GM19193 (cell line): ENCODE data around the gene VPS4A.
A peak's percentile ranks its signal among the peaks of the same experiment; 100 is the strongest.

Source experiments
- POLR2A ChIP-seq: IDR thresholded peaks from 4 replicates; pipeline ENCODE4 v1.6.1; 2011; ENCODE audit not compliant: insufficient read depth, insufficient read length; ENCODE audit errors: extremely low read depth

The VPS4A gene

DNA sequence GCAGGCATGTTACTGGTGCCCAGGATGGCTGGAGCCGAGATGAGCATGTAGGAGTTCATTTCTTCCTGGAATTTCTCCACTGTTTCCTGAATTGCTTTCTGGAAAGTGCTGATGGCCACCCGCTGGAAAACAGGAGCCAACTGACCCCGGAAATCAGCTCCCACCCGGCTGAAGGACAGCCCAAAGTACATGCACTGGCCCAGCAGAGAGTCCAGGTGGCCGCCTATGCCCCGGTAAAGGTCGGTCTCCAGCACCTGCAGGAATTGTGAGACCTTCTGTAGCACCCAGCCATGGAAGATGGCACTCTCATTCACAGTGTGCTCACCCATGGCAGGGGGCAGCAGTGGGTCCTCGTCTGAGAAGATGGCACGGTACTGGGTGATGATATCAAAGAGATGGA, 23.5 kb downstream of the VPS4A start:
- no peak for TF ChIP-seq POLR2A

DNA sequence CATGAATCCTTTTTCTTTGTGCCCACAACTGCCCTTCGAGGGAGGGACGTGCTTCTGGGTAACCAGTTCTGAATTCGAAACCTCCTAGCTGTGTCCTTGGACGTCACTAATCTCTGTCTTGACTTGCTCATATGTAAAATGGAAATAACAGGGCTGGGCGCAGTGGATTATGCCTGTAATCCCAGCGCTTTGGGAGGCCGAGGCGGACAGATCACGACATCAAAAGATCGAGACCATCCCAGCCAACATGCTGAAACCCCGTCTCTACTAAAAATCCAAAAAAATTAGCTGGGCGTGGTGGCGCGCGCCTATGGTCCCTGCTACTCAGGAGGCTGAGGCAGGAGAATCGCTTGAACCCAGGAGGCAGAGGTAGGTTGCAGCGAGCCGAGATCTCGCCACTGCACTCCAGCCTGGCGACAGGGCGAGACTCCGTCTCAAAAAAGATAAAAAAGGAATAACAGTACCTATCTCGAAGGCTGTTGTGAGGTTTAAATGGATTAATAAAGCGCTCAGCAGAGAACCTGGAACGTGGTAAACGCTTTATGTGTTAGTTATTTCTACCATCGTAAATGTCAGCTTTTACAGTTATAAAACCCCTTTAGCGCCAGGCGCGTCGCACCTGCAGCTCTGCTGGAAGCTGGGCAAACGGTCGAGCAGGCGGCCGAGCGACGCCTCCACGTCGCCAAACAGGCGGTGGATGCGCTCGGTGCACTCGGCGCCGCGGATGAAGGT, 27.6 kb downstream of the VPS4A start:
- TF ChIP-seq POLR2A, result no peak

DNA sequence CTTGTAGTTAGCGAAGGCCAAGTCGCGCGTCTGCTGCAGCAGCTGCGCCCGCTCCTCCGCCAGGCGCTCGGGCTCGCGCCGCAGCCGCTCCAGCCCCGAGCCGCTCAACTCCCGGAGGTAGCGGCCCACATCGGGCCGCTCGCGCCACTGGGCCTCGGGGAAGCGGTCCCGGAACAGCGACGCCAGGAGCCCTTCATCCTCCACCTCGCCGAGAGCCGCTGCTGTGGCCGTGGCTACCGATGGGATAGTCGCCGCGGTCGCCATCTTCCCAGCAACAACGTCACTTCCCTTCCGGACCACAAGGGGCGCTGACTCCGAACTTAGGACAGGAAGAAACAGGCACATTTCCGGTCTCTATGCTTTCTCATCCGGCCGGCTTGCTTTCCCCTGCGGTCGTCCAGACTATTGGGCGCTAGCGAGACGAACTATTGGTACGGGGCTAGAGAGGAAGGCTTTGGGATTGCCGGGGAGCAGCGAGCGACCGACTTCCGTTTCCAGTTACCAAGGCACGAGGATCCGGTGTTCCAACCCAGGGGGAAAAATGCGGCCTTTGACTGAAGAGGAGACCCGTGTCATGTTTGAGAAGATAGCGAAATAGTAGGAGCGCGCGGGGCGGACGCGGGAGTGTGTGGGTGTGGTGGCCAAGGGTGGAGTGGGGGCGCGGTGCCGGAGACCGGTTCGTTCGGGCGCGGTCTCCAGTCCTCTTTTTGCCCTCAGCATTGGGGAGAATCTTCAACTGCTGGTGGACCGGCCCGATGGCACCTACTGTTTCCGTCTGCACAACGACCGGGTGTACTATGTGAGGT, 28.3 kb downstream of the VPS4A start, which contains the start of the genes COG8 and NIP7:
Gene COG8, minus strand, starts transcription at position 276 of the 806 bp plus-strand sequence. Its CDS starts 12 bp downstream, at position 264.
Gene NIP7, plus strand, starts transcription at position 484 of the 806 bp plus-strand sequence. Its CDS starts 58 bp downstream, at position 542.
- TF ChIP-seq POLR2A, result peak; percentile 96

DNA sequence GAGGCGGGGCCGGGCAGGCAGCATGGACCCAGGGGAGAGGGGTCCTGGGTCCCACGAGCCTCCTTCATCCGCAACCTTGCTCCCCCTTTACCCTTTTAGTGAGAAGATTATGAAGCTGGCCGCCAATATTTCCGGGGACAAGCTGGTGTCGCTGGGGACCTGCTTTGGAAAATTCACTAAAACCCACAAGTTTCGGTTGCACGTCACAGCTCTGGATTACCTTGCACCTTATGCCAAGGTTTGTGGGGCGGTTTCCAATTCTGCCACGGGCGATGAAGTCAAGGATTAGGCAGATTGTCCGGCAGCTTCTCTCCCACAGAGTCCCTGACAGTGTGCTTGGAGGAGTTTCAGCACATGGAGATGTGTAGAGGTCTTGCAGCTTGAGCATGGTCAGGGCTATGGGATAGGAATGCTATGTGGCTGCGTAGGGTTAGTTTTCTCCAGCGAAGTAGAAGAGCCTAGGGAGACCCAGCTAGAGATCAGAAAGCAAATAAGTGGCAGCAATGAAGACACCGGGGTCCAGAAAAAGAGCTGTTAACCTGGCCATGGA, 29.0 kb downstream of the VPS4A start:
- TF ChIP-seq POLR2A, result no peak

GRCh38 chr16:69344171-69344570, 33.0 kb downstream of the VPS4A start:
- TF ChIP-seq POLR2A, result no peak

GRCh38 chr16:69345923-69346322, 34.8 kb downstream of the VPS4A start:
- TF ChIP-seq POLR2A, result no peak

- TF ChIP-seq POLR2A, result no peak
Observed at GRCh38 chr16:69346683-69347082, 35.5 kb downstream of the VPS4A start.

DNA sequence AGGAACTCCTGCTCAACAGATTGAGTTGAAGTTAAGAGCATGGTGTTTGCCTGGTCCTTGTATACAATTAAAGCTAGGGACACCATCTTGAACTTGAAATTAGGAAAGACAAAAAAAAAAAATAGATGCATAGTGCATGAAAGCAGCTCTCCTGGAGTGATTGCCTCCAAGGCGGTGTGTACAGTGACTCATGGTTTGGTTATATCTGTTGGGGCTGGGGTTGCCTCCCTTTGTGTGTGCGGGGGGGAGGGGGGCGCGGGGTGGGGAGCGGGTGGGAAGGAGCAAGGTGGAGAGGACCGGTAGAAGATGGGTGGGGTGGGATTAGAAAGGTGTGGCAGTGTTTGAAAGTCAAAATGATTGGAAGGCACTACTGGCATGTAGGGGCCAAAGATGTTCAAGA, 37.1 kb downstream of the VPS4A start:
- TF ChIP-seq POLR2A, result no peak

GRCh38 chr16:69349536-69349935, 38.4 kb downstream of the VPS4A start:
- TF ChIP-seq POLR2A, result no peak

DNA sequence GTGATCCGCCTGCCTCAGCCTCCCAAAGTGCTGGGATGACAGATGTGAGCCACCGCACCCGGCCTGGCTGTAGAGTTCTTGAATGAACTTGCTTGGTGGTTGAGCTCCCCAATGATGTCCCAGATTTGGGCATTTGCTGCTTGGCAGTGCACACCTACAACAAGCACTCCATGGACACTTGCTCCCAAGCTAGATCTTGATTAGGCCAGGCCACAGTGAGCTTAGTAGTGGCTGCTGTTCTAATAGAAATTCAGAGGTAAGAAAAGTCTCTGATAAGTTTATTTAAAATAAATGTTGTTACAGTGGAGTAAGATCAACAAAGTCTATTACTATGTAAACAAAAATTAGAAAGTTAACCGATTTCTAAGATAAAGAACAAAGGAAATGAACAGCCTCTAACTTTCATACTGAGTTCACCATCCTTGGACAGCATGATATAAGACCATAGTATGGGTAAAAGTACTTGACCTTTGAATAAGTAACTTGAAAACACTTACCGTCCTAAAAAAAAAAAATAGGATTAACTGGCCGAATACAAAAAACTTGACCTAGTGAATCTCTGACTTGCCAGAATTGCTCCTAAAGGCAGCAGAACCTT, 39.5 kb downstream of the VPS4A start:
- TF ChIP-seq POLR2A, result no peak

- TF ChIP-seq POLR2A, result no peak
Observed at GRCh38 chr16:69351309-69352027, 40.3 kb downstream of the VPS4A start, which contains the start of gene TMED6. Gene TMED6, minus strand, starts transcription at chr16:69351786. Its CDS starts 33 bp downstream, at chr16:69351753.

- no peak for TF ChIP-seq POLR2A
Observed at GRCh38 chr16:69363281-69363717, 52.1 kb downstream of the VPS4A start.

DNA sequence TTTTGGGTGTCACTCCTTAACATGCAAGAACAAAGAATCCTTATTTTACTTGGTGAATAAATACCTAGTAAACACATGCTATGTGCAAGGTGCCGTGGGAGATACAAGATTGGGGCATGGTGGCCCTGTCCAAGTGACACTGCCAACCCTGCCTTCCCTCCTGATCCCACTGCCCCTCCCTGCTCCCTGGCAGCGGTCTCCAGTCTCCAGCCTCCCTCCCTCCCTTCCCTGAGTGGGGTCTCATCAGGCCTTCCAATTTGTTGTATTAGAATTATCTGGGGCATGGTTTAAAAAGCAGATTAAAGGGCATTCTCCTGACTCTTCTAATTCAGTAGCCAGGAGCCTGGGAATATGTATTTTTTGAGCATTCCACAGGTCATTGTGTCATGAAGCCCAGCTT, 52.9 kb downstream of the VPS4A start:
- TF ChIP-seq POLR2A, result no peak

- no peak for TF ChIP-seq POLR2A
Observed at GRCh38 chr16:69365901-69366300, 54.8 kb downstream of the VPS4A start.

DNA sequence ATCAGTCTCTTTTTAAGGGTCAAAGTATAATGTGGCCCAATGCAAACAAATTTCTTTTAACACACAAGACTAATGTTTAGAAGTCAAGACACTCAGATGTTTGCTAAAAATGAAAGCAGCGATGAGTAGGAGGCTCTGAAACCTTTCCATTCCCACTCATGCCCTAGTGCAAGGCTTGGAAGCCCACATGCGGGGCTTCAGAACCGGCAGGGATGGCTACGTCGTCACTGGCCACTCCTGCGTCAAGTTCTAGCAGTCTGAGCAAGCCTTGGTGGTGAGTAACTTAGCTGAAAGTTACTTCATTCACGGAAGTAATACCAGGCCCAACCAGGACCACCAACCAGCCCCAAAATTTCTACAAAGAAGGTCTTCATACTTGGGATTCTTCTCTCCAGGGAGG, 55.3 kb downstream of the VPS4A start:
- TF ChIP-seq POLR2A, result no peak

DNA sequence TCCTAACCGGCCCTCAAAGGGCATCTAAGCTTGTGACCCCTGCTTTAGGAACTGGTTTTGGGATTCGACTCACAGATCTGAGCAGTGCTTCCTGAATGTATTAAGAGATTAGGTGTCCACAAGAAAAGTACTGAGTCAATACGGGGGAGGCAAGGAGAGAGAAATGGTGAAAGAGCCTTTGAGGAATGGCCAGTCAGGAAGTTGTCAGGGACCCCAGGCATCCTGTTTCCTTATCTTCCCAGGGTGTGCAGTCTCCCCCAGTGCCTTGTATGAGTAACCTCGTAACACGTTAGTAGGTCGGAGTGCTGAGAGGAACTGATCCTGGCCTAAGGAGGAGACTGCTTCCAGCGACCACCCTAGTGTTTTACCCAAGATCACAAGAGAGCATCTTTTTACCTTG, 56.8 kb downstream of the VPS4A start:
- TF ChIP-seq POLR2A, result no peak
